IPS DF 6.9 (cell line): ENCODE measurements around the gene PTPRD.

Experiments
- DNase-seq: peaks from one replicate; pipeline ENCODE4 v3.0.0-alpha.2; 2013; ENCODE audit warnings: low read depth, low spot score
- H3K27ac ChIP-seq: one replicate; pipeline ENCODE4 v1.5.1; 2013; ENCODE audit warnings: low read length, control low read depth
- H3K27me3 ChIP-seq: 2 replicates; pipeline ENCODE4 v1.6.1; 2013; ENCODE audit warnings: mild to moderate bottlenecking, low read length; ENCODE audit not compliant: control insufficient read depth, insufficient read depth
- H3K36me3 ChIP-seq: 2 replicates; pipeline ENCODE4 v1.6.1; 2013; ENCODE audit warnings: low read length; ENCODE audit not compliant: control insufficient read depth, insufficient read depth
- H3K4me1 ChIP-seq: 2 replicates; pipeline ENCODE4 v1.6.1; 2013; ENCODE audit warnings: low read length; ENCODE audit not compliant: control insufficient read depth, insufficient read depth
- H3K4me3 ChIP-seq: 2 replicates; pipeline ENCODE4 v1.5.1; 2013; ENCODE audit warnings: mild to moderate bottlenecking, low read length
- H3K9me3 ChIP-seq: 2 replicates; pipeline ENCODE4 v1.6.1; 2013; ENCODE audit warnings: low read length, inconsistent platforms; ENCODE audit not compliant: control insufficient read depth, insufficient read depth
- WGBS: extraction: QIAGEN DNeasy Blood & Tissue Kit; methylation state at CpG from one replicate; pipeline ENCODE4 v1.1.7; 2013; ENCODE audit warnings: mixed read lengths, missing lambda C conversion rate; ENCODE audit not compliant: insufficient read length, insufficient coverage; 5-methylcytosine and 5-hydroxymethylcytosine counted together

Gene PTPRD

GRCh38 chr9:9998491-9999287 is 614.1 kb downstream of the PTPRD start:
- DNase-seq: no peak
- Histone ChIP-seq H3K27me3 (no peaks in the 10 kb centered on the region), H3K4me1 (peaks cover 5% of the 10 kb centered on the region; the same call in 1 of the 2 replicates), H3K36me3 (no peaks in the 10 kb centered on the region), H3K27ac (no peak overlapping the region), H3K4me3 (no peak overlapping the region), H3K9me3 (no peaks in the 10 kb centered on the region)
- WGBS: no CpG with 5 or more reads among the region's 8 CpGs

- Histone ChIP-seq H3K27me3 (no peaks in the 10 kb centered on the region), H3K27ac (no peak overlapping the region), H3K4me1 (peaks cover 5% of the 10 kb centered on the region; the same call in 1 of the 2 replicates), H3K9me3 (no peaks in the 10 kb centered on the region), H3K36me3 (no peaks in the 10 kb centered on the region), H3K4me3 (no peak overlapping the region)
- WGBS: no CpG with 5 or more reads among the region's 2 CpGs
- DNase-seq: no peak
Measured at GRCh38 chr9:9997585-9997984, 615.2 kb downstream of the PTPRD start.

- H3K9me3 ChIP-seq: no peaks in the 10 kb centered on the region
- no peaks in the 10 kb centered on the region for H3K27me3 ChIP-seq
- H3K36me3 ChIP-seq: no peaks in the 10 kb centered on the region
- DNase-seq: no peak
- H3K4me3 ChIP-seq: no peak overlapping the region
- H3K4me1 ChIP-seq: peaks cover 5% of the 10 kb centered on the region; the same call in 1 of the 2 replicates
- no peak overlapping the region for H3K27ac ChIP-seq
Measured at GRCh38 chr9:9996259-9996658, 616.5 kb downstream of the PTPRD start.

- H3K36me3 ChIP-seq: no peaks in the 10 kb centered on the region
- no peaks in the 10 kb centered on the region for H3K9me3 ChIP-seq
- DNase-seq: no peak
- no peaks in the 10 kb centered on the region for H3K27me3 ChIP-seq
- peaks cover 3% of the 10 kb centered on the region; the same call in 1 of the 2 replicates for H3K4me1 ChIP-seq
- WGBS: no CpG with 5 or more reads among the region's 1 CpG
- no peak overlapping the region for H3K27ac ChIP-seq
- no peak overlapping the region for H3K4me3 ChIP-seq
Measured at GRCh38 chr9:9992936-9993335, 619.9 kb downstream of the PTPRD start.

DNA sequence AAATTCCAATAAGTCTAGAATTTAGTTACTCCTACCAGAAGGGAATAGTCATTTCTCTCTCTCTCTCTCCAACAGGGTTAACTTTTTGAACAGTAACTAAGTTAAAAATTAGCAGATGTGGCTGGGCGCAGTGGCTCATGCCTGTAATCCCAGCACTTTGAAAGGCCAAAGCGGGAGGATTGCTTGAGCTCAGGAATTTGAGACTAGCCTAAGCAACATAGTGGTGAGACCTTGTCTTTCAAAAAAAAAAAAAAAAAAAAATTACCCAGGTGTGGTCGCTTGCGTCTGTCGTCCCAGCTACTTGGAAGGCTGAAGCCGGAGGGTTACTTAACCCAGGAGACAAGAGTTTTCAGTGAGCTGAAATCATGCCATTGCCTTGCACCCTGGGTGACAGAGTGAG is 639.7 kb downstream of the PTPRD start:
- Histone ChIP-seq H3K36me3 (no peaks in the 10 kb centered on the region), H3K9me3 (no peaks in the 10 kb centered on the region), H3K27ac (no peak overlapping the region), H3K4me1 (no peaks in the 10 kb centered on the region), H3K4me3 (no peak overlapping the region), H3K27me3 (no peaks in the 10 kb centered on the region)
- no peak for DNase-seq
- whole genome bisulfite sequencing: no CpG with 5 or more reads among the region's 6 CpGs

DNA sequence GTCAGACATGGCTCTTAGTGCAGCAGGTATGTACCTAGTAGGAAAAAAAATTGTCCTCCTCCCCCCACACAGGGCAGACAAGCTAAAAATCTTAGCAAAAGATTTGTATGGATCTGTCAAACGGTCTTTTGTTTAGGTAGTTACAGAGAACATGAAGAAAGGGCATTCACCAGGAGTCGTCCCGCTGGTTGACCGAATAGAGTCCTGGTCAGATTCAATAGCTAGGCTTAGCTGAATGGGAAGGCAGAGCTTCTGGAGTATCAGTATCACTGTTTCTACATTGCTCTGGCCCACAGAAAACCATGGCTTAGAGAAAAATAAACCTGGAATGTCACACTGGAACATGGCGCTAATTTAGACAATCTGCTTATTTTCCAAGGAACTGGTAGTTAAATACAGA is 642.3 kb downstream of the PTPRD start:
- Histone ChIP-seq H3K27ac (no peak overlapping the region), H3K27me3 (no peaks in the 10 kb centered on the region), H3K4me3 (no peak overlapping the region), H3K36me3 (no peaks in the 10 kb centered on the region), H3K4me1 (no peaks in the 10 kb centered on the region), H3K9me3 (no peaks in the 10 kb centered on the region)
- no CpG with 5 or more reads among the region's 5 CpGs for WGBS
- DNase-seq: no peak

- no CpG with 5 or more reads among the region's 3 CpGs for WGBS
- Histone ChIP-seq H3K4me1 (no peaks in the 10 kb centered on the region), H3K9me3 (no peaks in the 10 kb centered on the region), H3K4me3 (no peak overlapping the region), H3K36me3 (no peaks in the 10 kb centered on the region), H3K27ac (no peak overlapping the region), H3K27me3 (no peaks in the 10 kb centered on the region)
- DNase-seq: no peak
Measured at GRCh38 chr9:9963841-9964240, 649.0 kb downstream of the PTPRD start.

DNA sequence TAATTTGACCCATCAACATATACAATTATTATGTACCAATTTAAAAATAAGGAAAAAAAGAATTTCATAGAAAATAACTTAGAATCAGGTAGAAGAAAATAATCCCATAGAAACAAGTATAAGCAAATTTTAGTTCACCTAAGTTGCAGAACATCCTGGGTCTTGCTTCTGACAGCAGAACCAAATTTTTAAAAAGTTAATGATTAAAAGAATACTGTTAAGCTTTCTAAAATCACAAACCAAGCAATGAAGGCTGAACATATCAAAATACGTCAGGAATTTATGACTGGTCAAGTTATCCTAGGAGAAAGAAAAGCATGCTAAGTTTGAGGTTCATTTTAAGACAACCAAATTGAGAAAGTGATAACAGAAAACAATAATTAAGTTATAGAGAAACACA is 650.9 kb downstream of the PTPRD start:
- whole genome bisulfite sequencing: no CpG with 5 or more reads among the region's 1 CpG

GRCh38 chr9:9961487-9961886 is 651.3 kb downstream of the PTPRD start:
- H3K9me3 ChIP-seq: no peaks in the 10 kb centered on the region
- no peak for DNase-seq
- H3K27ac ChIP-seq: no peak overlapping the region
- WGBS: no CpG with 5 or more reads among the region's 2 CpGs
- no peaks in the 10 kb centered on the region for H3K27me3 ChIP-seq
- no peaks in the 10 kb centered on the region for H3K4me1 ChIP-seq
- H3K36me3 ChIP-seq: no peaks in the 10 kb centered on the region
- H3K4me3 ChIP-seq: no peak overlapping the region

More for the DNA sequence above, 650.9 kb downstream of the PTPRD start:
- Histone ChIP-seq H3K27me3 (no peaks in the 10 kb centered on the region), H3K4me1 (no peaks in the 10 kb centered on the region), H3K9me3 (no peaks in the 10 kb centered on the region), H3K4me3 (no peak overlapping the region), H3K27ac (no peak overlapping the region), H3K36me3 (no peaks in the 10 kb centered on the region)
- no peak for DNase-seq

- Histone ChIP-seq H3K9me3 (no peaks in the 10 kb centered on the region), H3K27me3 (no peaks in the 10 kb centered on the region), H3K36me3 (no peaks in the 10 kb centered on the region), H3K4me3 (no peak overlapping the region), H3K4me1 (no peaks in the 10 kb centered on the region), H3K27ac (no peak overlapping the region)
- WGBS: no CpG with 5 or more reads among the region's 3 CpGs
- DNase-seq: no peak
Measured at GRCh38 chr9:9951556-9952160, 661.1 kb downstream of the PTPRD start.

GRCh38 chr9:9950813-9951212 is 662.0 kb downstream of the PTPRD start:
- H3K4me1 ChIP-seq: no peaks in the 10 kb centered on the region
- DNase-seq: no peak
- WGBS: no CpG with 5 or more reads among the region's 1 CpG
- H3K27me3 ChIP-seq: no peaks in the 10 kb centered on the region
- no peaks in the 10 kb centered on the region for H3K9me3 ChIP-seq
- no peaks in the 10 kb centered on the region for H3K36me3 ChIP-seq
- no peak overlapping the region for H3K4me3 ChIP-seq
- H3K27ac ChIP-seq: no peak overlapping the region
